Stimulated activated CD4-positive, alpha-beta T cell treated with anti-CD3 and anti-CD28 coated beads, Interleukin-2, amount 100 ng/mL, for 48 hours (primary cell): ENCODE measurements around the gene UQCC5.
"Not testable (repeated sequence)": the region's sequence is repeated elsewhere in the genome, so short reads cannot be mapped to it uniquely, and the experiment has no call there.

Source experiments
- DNase-seq, 2 donors: peaks; one replicate each; pipeline ENCODE4 v3.0.0-alpha.2; 2020

Gene UQCC5

DNA sequence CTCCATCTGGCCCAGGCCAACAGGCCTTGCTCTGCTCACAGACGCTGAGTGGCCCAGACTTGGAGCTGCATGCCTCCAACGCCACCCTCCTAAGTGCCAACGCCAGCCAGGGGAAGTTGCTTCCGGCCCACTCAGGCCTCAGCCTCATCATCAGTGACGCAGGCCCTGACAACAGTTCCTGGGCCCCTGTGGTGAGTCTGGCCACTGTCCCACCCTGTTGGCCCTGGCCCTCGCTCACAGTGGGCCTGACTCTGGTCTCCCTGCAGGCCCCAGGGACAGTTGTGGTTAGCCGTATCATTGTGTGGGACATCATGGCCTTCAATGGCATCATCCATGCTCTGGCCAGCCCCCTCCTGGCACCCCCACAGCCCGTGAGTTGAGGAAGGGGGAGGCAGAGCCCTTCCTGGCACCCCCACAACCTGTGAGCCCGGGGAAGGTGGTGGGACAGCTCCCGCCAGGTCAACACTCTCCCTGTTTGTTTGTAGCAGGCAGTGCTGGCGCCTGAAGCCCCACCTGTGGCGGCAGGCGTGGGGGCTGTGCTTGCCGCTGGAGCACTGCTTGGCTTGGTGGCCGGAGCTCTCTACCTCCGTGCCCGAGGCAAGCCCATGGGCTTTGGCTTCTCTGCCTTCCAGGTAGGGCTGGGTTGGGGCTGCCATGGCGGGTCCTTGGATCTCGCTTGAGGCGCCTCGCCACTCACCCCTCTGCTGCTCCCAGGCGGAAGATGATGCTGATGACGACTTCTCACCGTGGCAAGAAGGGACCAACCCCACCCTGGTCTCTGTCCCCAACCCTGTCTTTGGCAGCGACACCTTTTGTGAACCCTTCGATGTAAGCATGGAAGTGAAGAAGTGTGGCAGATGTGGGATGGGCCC lies 12.8 kb upstream of the UQCC5 start:
- DNase-seq = no peak

DNA sequence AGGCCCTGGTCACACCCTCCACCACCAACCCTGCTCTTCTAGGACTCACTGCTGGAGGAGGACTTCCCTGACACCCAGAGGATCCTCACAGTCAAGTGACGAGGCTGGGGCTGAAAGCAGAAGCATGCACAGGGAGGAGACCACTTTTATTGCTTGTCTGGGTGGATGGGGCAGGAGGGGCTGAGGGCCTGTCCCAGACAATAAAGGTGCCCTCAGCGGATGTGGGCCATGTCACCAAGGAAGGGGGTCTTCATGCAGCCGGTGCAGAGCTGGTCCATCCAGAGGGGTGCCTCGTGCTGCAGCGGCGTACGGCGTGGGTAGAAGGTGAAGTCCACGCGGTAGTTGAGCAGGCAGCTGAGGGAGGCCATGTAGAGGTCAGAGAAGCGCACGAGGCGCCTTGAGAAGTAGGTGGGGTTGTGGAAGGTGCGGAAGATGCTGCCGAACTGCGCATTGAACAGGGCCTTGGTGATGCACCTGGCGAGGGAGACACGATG lies 12.1 kb upstream of the UQCC5 start:
- no peak for DNase-seq

GRCh38 chr3:52524752-52525679 lies 11.4 kb upstream of the UQCC5 start:
- no peak for DNase-seq

DNA sequence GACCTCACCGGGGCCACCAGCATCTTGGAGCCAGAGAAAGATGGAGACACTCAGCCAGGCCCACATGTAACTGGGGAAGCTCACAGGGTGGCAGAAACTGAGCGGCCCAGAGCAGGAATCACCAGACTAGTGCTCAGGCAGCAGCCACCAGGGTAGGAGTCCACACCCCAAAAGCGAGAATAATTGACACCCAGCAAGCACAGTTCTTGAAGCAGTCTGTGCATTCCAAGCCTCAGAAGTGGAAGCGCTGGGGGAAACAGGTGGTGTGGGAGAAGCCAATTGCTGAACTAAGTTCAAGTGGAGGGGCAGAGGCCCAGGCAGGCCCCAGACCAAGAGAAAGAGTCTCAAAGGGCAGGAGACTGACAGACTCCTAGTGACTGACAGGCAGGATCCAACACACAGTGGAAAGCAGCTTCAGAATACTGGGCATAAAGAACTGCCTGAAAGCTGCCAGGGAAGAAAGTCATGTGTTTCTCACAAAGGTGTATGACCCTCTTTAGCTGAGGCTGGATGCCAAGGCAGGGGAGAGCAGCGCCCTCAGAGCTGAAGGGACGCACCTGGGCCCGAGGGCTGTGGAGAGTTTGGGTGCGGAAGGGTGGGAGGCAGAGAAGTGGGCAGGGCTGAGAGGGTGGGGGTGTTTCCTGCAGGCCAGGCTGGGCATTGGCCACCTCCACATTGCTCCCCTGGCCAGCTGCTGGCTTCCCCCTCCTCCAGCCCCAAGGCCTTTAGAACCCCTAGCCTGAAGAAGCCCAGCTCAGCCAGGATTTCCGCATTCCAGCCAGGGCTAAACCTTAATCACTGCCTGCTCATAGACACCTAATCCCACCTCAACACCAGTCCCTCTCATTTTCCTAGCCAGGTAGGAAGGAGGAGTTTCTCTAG lies 10.5 kb upstream of the UQCC5 start:
- DNase-seq = no peak

DNA sequence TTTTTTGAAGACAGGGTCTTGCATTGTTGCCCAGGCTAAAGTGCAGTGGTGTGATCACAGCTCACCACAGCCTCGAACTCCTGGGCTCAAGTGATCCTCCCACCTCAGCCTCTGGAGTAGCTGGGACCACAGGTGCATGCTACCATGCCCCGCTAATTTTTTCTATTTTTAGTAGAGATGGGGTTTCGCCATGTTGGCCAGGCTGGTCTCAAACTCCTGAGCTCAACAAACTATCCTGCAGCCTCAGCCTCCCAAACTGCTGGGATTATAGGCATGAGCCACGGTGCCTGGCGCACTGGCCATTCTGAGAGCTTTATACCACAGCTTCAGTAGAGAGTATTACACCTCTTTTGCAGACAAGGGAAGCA lies 9.8 kb upstream of the UQCC5 start:
- DNase-seq = not testable (repeated sequence)

DNA sequence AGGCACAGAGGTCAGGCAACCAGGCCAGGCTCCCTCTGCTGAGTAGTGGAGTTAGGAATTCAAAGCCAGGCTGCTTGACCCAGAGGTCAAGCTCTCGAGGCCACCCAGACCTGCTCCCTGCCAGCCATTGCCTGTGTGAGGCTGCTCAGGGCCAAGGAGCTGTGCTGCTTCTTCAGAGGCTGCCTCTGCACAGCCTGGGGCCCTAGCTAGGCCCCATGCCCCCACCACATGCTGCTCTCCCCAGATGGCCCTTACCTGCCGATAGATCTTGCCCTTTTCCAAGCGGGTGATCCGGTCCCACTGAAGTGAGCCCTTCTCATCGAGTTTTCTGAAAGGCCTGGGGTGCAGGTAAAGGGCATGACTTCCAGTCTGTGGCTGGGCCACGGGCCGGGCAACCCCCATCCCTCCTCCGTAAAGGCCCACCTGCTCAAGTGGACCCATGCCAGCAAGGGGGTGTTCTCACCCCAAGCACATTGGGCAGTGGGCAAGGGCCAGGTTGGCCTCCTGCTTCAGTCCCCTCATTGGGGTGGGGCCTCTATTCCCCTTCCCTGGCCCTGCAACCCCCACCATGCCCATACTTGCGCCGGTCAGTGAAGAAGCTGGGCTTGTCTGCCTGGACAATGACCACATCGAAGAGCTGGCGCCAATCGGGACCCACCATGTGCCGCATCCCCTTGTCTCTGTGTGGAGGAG lies 9.2 kb upstream of the UQCC5 start:
- no peak for DNase-seq

DNA sequence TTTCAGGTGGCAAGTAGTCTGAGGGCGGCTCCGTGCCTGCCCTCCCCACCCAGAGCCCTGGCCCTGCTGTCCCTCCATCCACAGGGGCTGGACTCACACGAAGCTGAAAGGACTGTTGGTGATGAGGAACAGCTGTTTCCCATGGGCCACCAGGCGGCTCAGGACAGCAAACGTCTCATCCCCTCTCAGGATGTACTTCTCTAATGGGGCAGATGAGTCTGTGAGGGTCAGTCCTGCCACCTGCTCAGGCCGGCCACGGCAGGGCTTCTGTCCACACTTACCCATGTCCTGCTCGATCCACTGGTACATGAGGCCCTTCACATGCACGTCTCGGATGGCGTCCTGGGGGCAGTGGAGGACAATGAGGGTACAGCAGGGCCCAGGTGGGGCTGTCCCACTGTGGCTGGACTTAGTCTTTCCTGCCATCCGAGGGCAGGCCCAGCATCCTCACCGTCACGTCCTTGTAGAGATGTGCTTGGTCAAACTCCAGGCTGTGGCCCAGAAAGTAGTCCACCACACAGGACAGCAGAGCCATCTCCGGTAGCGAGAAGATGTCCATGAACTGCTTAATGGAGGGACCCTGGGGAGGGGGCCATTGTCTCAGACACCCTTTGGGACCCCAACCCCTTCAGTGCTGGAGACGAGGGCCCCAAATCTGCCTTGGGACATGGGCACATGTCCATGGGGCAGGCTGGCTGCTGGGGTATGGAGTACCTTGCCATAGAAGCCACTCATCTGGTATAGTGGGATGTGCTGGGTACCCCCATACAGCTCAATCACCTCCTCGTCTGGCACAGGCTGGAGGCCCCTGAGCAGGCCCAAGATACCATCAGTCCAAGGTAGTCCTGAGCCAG lies 8.4 kb upstream of the UQCC5 start:
- DNase-seq = no peak

- no peak for DNase-seq
Measured at GRCh38 chr3:52528586-52529375, 7.6 kb upstream of the UQCC5 start.

DNA sequence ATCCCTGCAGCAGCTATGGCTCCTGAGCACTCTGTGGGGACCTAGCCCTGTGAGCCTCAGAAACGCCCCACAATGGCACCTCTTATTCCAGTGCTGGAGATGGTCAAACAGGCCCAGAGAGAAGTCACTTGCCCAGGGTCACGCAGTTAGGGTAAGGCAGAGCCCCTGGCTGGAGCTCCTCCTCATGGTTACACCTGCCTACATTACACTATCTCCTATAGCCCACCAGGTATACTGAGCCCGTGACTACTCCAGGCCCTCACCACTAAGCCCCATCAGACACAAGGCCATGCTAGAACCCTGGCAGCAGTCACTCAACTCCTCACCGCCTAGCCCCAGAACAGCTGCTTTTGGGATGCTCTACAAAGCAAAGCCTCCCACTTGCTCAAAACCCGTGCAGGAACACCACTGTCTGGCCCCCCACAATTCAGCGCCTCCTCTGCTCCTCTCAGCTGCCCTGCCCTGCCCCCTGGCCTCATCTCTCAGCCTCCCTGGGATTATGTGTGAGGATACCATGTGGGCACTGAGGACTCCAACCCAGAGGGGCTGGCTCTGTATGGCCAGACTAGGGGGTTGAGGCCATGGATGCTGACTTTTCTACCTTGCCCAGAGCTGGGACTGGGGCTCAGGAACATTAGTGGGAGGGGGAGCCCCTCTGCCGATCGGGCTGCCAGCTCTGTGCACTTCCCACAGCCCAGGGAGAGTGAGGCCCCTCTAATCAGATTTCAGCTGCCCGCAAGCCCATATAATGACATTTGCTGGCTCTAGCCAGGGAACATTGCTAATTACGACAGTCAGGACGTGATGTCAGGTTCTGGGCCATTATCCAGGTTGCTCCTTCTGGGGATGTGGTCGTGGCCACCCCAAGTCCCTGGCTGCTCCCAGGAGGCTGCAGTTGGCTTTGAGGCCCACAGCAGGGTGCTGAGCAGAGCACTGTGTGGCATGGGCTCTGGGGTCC lies 6.8 kb upstream of the UQCC5 start:
- DNase-seq = no peak

- no peak for DNase-seq
Measured at GRCh38 chr3:52530918-52531826, 5.2 kb upstream of the UQCC5 start.

DNA sequence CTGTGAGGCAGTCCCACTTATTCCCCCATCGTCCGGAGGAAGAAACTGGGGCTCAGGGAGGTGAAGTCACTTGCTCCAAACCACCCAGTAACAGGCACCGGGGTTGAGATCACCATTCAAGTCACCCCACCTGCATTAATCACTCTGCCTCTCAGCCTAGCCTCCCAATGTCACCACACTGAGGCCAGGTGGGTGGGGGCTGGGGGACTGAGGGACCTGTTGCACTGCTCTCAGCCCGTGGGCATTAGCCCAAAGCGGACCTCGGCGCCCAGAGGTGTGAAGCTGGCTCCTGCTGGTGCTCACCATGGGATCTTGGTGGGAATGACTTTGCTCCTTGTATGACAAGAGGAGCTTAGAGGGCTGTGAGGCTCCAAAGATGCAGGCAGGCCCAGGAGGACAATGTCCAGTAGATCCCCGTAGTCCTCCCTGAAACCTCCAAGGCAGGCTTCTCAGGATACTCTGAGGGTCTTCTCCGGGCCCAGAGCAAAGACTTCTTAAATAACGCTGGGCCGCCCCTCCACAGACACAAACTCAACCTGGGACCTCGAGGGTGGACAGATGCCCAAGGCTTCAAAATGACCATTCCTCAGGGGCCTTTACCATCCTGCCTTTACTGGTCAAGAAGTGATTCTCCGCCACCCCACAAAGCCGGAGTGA lies 4.4 kb upstream of the UQCC5 start:
- no peak for DNase-seq

GRCh38 chr3:52532517-52532837 lies 3.9 kb upstream of the UQCC5 start:
- DNase-seq = no peak

- DNase-seq = peak in 1 of 2 donors; percentile 25
Measured at GRCh38 chr3:52532838-52533622, 3.4 kb upstream of the UQCC5 start.

GRCh38 chr3:52533623-52534280 lies 2.7 kb upstream of the UQCC5 start, which contains the start of gene NT5DC2:
Gene NT5DC2 (minus strand): TSS chr3:52533857. CDS start chr3:52533737, 120 bp downstream.
- DNase-seq = peak; percentile 47 to 65

- DNase-seq = no peak
Measured at GRCh38 chr3:52534281-52535183, 1.9 kb upstream of the UQCC5 start.
